Endothelial cell of hepatic sinusoid (primary cell): Measurements from ENCODE around the gene MLXIPL.
"Not testable (repeated sequence)": the region's sequence is repeated elsewhere in the genome, so short reads cannot be mapped to it uniquely, and the experiment has no call there.

Experiments
- in situ Hi-C: cut with HindIII; loops from 2 replicates; pipeline ENCODE4 v1.10.0; 2017; ENCODE audit warnings: low sequenced_read_pairs

The MLXIPL gene

DNA sequence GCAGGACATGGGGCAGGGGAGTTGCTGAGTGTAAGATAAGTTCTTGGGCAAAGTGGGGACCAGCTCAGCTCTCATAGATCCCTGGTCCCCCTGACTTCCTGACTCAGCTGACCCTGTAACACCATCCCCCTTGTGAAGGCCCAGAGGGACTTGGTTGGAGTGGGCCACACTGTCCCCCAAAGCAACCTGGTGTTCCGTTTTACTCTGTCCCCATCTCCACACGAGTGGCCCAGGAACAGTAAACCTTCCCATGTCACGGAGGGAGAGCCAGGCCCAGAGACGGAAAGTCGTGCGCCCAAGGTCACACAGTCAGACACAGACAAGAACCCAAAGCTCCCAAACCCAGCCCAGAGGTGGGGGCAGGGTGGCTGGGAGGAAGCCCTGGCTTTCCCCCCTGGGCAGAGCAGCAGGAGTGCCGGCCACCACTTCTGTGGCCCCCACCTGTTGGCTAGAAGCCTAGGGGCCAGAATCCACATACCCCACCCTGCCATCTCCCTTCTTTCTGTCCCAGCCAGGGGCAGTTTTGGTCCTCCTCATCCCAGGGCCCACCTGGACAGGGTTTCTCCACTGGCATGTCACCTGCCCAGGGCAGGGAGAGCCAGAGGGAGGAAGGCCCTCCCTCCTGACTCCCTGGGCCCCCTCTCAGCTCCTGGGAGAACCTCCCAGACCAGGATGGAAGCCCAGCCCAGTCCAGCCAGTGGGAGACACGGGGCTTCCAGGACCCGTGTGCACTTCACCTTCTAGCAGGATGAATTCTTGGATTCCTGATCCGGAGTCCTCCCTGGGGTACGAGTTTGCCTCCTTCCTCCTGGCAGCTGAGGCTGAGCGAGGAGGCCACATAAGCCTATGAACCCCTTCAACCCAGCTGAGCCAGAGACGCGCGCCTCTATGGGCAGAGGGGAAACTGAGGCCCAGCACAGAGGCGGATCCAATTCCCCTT, 22.7 kb upstream of the MLXIPL start:
- in situ Hi-C loops = no loop called here

DNA sequence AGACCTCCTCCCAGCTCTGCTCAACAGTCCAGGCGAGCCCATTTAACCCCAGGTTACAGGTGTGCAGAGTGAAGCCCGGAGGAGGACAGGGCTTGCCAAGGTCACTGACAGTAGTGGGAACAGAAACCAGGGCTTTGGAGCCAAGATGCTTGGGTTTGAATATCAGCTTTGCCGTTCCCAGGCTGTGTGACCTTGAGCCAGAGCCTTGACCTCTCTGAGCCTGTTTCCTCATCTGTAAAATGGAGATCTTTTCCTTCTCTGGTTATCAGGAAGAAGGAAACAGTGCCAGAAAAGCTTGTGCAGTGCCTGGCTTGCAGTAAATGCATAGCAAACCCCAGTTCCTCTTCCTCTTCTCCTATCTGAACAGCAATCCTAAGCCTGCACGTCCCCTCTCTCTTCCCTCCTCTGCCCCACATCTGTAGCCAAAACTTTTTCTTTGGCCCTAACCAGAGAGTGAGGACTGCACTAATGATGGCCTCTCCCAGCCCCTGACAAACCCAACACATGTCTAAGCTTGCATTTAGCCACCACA, 21.4 kb upstream of the MLXIPL start:
- in situ Hi-C loops = no loop called here

DNA sequence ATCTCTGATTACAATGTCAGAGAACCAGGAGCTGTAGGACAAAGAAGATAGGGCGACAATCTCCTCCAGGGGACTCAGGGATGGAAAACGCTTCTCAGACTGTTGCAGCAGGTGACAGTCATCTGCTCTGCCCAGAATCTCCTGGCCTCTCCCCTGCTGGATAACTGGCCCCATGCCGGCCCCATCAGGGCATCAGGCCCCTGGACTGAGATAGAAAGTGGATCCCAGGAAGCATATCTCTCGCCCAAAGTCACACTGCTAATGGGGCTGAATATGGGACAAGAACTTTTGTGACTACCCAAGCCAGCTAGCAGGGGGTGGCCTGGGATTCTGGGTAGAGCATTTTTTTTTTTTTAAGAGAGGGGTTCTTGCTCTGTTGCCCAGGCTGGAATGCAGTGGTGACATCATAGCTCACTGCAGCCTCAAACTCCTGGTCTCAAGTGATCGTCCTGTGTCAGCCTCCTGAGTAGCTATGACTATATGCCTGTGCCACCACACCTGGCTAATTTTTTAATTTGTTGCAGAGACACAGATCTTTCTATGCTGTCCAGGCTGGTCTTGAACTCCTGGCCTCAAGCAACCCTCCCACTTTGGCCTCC, 20.5 kb upstream of the MLXIPL start:
- in situ Hi-C loops = no loop called here

DNA sequence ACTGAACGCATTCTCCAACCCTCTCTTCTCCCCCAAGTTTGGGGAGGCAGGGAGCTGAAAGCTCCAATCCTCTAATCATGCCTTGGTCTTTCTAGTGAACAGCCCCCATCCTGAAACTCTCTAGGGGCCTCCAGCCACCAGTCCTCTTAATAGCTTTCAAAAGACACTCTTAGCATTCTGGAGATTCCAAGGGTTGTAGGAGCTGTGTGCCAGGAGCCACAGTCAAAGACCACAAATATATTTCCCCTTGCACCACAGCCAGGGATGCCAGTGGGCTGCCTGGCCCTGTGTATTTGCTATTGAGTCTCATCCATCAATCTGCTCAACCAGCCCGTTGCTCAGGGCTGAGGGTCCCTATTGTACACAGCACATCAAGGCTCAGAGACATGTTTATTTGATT, 18.5 kb upstream of the MLXIPL start:
- in situ Hi-C loops = no loop called here

DNA sequence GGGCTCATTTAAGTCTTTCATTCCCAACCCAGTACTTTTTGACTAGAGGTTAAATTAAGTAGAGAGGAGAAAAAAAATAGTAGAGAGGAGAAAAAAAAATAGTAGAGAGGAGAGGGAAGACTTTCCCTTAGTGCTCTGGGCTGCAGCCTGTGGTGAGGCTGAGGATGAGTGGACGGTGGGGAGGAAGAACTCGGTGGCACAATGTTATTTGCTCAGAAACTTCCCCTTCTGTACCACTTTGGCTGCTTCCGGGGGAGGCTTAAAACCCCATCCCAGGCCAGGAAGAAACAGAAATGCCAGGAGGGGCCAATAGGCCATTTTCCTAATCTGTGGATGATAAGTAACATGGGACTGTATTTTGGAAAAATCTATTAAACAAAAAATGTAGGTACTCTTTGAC, 14.6 kb upstream of the MLXIPL start:
- in situ Hi-C loops = no loop called here

DNA sequence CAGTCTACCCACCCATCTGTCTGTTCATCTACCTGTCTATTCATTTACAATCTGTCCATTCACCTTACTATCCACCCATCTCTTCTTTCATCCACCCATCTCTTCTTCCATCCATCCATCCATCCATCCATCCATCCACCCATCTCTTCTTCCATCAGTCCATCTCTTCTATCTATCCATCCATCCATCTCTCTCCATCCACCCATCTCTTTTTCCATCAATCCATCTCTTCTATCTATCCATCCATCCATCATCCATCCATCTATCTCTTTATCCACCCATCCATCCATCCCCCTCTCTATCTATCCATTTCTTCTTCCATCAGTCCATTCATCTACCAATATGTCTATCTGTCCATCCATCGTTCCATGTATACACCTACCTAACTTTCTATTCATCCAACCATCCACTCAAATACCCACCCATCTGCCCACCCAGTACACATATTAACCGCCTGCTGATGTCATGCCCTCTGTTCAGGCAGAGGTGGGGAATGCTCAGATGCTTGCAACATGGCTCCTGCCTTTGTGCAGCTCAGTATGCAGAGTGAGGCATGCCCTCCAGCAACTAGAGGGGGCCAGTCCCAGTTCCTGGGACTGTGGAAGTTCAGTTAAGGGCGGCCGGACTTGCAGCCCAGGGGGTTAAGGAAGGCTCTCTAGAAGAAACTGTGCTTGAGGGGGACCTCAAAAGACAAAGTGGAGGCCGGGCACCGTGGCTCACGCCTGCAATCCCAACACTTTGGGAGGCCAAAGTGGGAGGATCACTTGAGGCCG, 11.3 kb upstream of the MLXIPL start:
- in situ Hi-C loops = no loop called here

DNA sequence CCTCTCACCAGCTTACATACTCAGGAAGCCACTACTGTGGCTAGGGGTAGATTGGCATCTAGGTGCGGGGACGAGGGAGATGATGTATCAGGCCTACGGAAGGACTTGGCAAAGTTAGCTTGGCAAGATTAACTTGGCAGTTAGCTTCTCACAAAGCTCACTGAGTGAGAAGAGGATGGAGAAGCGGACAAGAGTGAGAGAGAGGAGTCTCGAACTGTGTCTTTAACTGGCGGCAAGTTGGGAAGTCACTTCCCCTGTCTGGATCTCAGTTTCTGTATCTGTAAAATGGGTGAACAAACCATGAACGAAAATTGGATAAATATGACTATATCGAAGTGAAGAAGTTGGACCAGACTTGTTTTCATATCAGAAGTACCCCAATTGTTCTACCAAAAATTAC, 9.5 kb upstream of the MLXIPL start:
- in situ Hi-C loops = no loop called here

DNA sequence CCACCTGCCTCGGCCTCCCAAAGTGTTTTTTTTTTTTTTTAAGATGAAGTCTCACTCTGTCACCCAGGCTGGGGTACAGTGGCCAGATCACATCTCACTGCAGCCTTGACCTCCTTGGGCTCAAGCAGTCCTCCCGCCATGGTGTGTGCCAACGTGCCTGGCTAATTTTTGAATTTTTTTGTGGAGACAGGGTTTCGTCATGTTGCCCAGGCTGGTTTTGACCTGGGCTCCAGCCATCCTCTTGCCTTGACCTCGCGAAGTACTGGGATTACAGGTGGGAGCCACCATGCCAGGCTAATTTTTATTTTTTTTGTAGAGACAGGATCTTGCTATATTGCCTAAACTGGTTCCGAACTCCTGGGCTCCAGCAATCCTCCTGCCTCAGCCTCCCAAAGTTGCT, 9.0 kb upstream of the MLXIPL start:
- in situ Hi-C loops = no loop called here

DNA sequence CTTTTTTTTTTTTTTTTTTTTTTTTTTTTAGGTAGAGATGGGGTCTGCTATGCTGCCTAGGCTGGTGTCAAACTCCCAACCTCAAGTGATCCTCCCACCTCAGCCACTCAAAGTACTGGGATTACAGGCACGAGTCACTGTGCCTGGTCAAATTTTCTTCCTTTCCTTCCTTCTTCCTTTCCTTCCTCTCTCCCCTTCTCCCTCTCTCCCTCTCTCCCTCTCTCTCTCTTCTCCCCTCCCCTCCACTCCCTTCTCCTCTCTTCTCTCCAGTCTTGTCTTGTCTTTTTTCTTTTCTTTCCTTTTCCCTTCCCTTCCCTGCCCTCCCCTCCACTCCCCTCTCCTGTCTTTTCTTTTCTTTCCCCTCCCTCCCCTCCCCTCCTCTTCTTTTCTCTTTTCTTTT, 7.2 kb upstream of the MLXIPL start:
- in situ Hi-C loops = no loop called here

DNA sequence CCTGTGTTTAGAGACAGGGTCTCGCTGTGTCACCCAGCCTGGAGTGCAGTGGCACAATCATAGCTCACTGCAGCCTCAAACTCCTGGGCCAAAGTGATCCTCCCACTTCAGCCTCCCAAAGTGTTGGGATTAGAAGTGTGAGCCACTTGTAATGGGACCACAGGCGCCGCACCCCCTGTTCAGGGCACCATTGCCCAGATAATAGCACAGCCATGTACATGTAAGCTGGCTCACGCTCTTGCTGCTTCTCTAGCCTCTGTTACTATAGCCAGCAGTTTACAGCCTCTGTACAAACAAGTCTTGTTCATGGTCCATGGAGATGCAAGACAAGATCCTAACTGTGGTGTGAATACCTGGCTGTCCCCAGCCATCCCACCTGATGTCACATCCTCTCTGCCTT, 4.2 kb upstream of the MLXIPL start:
- in situ Hi-C loops = no loop called here

DNA sequence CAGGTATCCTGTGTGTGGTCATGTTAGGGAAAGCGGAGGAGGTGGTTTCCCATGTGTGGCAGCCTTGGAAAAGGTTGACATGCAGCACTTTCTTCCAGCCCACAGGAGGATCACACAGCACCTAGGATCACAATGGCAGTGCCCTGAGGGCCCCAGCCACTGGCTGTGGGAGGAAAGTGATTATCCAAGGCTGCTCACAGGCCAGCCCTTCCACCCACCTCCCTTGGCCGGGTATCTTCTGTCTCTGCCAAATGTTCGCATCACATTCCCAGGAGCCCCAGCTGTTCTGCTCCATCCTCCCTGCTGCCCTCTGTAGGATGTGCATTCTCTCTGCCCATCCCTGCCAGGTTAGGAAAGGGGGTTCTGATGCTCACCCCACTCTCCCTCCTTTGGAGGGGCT, 2.5 kb upstream of the MLXIPL start:
- in situ Hi-C loops = no loop called here

DNA sequence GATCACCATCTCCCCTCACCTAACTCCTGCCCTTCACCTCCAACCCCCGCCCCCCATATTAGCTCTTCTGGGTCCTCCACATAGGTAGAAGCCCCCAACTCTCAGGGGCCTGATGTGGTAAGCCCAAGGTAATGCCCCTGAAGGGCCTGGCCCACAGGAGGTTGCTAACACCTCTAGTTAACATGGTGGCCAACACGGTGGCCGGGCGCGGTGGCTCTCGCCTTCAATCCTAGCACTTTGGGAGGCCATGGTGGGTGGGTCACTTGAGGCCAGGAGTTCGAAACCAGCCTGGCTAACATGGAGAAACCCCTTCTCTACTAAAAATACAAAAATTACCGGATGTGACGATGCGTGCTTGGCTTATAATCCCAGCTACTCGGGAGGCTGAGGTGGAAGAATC, 954 bp upstream of the MLXIPL start:
- in situ Hi-C loops = no loop called here

DNA sequence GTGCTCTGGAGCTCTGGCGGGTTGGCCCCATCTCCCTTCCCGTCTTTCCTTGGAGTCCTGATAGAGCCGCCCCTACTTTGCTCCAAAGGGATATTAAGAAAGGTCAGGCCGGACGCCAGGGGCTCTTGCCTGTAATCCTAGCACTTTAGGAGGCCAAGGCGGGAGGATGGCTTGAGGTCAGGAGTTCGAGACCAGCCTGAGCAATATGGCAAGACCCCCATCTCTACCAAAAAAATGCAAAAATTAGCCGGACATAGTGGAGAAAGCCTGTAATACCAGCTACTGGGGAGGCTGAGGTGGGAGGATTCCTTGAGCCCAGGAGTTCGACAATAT, 313 bp upstream of the MLXIPL start:
- in situ Hi-C loops = no loop called here

DNA sequence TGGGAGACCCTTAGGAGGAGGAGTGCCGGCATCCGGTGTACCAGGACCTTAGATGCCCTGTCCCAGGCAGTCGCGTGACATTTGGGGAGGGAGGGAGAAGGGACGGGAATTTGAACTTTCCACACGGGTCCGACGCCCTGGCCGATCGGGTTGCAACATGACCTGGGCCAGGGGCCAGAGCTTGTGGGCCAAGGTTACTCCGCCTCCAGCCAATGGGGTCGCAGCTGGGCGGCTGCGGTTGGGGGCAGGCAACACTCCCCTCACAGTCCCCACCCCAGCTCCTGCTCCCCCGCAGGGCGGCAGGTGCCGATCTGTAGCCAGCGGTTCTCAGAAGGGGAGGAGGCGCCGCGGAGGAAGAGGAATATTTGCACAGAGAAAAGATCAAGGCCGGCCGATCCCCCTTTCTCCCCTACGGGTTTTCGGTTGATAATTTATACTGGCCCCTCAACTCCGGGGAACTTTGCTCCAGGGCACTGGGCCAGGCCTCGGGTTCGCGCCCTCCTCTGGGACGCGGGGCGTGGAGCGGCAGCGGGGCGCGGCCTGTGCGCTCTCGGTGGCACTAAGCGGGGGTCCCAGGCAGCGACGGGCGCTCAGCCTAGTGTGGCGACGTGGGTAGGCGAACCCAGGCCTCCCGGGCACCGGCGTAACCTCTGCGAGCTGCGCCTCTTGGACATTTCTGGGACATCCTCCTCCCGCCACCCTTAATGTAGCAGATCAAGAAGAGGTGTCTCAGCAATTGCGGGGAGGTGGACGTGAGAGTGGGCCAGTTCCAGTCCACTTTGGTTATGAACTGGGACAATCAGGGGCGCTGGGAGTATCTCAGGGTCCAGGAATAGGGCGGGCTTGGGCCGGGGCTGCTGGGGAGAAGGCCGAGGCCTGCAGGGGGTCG, 1.2 kb downstream of the MLXIPL start:
- in situ Hi-C loops = no loop called here

DNA sequence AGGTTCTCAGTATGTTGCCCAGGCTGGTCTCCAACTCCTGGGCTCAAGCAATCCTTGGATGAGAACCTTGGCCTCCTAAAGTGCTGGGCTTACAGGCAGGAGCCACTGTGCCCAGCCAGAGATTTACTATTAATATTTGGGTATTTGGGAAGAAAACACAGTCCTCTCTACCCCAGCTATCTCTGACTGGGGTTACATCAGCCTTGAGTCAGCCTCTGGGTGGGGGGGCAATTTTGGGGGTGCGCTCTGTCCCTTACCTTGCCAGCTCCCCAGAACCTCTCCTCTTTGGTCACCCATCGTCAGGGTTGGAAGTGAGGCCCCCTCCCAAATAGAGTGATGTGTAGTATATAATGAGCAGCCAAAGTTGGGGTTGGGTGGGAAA, 1.8 kb downstream of the MLXIPL start:
- in situ Hi-C loops = no loop called here

DNA sequence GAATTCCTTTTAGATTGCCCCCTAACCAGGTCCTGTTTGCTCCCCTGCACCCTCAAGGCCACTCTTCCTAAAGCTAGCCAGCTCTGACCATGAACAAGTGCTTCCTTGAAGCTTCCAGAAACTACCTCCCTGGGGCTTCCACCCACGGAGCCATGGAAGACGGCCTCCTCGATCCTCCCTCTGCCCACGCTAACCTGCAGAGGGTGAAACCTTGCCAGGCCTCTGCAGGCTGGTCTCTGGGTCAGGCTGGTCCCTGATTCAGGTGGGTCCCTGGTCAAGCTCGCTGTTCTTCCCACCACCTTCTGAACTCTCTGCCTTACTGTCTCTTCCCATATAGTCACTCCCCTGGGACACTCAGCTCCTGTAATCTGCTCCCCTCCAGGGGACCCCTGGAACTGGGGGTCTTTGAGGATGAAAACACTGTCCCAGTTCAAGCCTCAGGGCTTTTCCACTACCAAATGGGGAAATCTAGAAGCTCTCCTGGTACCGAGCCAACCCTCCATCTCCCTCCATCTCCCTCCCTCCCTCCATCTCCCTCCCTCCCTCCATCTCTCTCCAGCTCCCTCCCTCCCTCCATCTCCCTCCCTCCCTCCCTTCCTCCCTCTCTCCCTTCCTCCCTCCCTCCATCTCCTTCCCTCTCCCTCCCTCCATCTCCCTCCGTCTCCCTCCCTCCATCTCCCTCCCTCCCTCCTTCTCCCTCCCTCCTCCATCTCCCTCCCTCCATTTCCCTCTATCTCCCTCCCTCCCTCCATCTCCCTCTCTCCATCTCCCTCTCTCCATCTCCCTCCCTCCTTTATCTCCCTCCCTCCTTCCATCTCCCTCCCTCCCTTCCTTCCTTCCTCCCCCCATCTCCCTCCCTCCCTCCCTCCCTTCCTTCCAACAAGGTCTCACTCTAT, 2.9 kb downstream of the MLXIPL start:
- in situ Hi-C loops = no loop called here

DNA sequence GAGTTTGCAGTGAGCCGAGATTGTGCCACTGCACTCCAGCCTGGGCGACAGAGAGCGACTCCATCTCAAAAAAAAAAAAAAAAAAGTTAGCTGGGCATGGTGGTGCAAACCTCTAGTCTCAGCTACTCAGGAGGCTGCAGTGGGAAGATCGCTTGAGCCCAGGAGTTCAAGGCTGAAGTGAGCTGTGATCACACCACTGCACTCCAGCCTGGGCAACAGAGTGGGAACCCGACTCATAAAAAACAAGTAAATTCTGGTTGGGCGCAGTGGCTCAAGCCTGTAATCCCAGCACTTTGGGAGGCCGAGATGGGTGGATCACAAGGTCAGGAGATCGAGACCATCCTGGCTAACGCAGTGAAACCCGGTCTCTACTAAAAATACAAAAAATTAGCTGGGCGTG, 4.9 kb downstream of the MLXIPL start:
- in situ Hi-C loops = not testable (repeated sequence)

DNA sequence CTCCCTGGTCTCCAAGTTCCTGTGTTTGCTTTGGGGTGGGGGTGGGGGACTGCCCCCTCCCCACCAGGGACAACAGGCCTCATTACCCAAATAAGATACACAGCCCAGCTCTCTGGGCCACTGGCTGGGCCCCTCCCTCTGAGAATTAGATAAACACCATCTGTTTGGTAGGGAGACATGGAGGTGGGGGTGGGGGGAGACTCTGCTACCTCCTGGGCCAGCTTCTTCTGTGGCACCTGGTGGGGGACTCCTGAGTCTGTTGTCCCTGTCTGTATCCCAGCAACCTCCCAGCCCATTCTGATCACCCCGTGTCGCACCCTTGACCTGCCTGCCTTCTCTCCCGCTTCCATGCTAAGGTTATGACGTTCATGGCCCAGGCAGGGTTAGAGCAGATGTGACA, 5.8 kb downstream of the MLXIPL start:
- in situ Hi-C loops = no loop called here

DNA sequence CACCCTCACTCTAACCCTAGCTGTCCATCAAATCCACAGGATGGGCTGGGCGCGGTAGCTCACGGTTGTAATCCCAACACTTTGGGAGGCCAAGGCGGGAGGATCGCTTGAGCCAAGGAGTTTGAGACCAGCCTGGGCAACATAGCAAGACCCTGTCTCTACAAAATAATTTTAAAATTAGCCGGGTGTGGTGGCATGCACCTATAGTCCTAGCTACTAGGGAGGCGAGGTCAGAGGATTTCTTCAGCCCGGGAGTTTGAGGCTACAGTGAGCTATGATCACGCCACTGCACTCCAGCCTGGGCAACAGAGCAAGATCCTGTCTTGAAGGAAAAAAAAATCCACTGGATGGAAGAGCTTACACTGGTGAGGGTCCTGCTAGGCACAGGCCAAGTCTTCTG, 6.8 kb downstream of the MLXIPL start:
- in situ Hi-C loops = not testable (repeated sequence)

DNA sequence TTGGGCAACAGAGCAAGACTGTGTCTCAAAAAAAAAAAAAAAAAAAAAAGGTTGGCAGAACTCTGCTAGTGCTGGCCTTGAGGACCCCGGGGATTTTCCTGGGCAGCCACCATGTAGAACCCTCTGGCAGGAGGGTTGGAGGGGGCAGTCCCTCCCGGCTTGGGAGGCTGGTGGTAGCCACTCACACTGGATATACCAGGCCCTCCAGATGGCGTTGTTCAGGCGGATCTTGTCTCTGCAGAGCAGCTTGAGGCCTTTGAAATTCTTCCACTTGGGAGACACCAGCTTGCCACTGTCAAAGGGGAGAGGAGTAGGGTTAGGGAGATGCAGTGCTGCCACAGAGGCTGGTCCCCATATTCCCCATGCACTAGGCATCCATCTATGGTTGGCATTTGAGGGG, 8.4 kb downstream of the MLXIPL start:
- in situ Hi-C loops = no loop called here
